Activated CD4-positive, alpha-beta T cell treated with anti-CD3 and anti-CD28 coated beads, Interleukin-2, amount 10 ng/mL, durations not matched to agents 24 days and 14 days (primary cell): ENCODE measurements around the gene ACSL1. TPM values are rescaled to one million over a fixed set of nuclear protein-coding genes. Genes with fewer than 3 reads are reported as not detected.

Source experiments
- DNase-seq: peaks from one replicate; pipeline ENCODE4 v3.0.0; 2022
- H3K27ac Mint-ChIP-seq: one replicate; pipeline ENCODE4 v1.8.0; 2022; ENCODE audit warnings: mild to moderate bottlenecking, mixed read lengths
- H3K27me3 Mint-ChIP-seq: one replicate; pipeline ENCODE4 v1.8.0; 2022; ENCODE audit warnings: mixed read lengths
- H3K36me3 Mint-ChIP-seq: one replicate; pipeline ENCODE4 v1.8.0; 2022; ENCODE audit warnings: low read depth, mild to moderate bottlenecking, mixed read lengths
- H3K4me1 Mint-ChIP-seq: one replicate; pipeline ENCODE4 v1.8.0; 2021; ENCODE audit warnings: mixed read lengths
- H3K4me3 Mint-ChIP-seq: one replicate; pipeline ENCODE4 v1.8.0; 2022; ENCODE audit warnings: mild to moderate bottlenecking, moderate library complexity, mixed read lengths
- H3K9me3 Mint-ChIP-seq: one replicate; pipeline ENCODE4 v1.8.0; 2021; ENCODE audit warnings: mixed read lengths
- intact Hi-C: fragments of 100-400 bp; cut with micrococcal nuclease; formaldehyde crosslinking; loops from one replicate; pipeline ENCODE4 v1.15.1; 2023
- total RNA-seq: library from RNA; stranded (reverse); gene quantifications from 2 replicates; pipeline ENCODE4 v1.2.3, GENCODE V29; 2022

The ACSL1 gene
- total RNA-seq, 1 donor from 2014 or later = 41.7 TPM

DNA sequence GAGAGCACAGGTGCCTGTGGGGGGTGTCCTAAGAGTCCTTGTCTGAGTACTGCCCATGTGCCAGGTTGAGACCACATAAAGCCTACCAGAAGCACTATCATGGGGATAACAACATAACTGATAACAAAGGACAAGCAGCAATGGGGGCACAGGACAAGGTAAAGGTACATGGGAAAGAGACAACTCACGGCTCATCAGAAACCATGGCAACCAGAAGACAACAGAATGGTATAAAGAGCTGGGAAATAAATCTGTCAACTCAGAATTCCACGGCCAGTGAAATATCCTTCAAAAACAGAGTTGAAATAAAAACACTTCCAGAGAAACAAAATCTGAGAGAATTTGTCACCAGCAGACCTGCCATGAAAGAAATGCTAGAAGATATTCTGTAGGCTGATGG lies 111.9 kb downstream of the ACSL1 start:
- H3K4me1 Mint-ChIP-seq = peaks cover 26% of the 10 kb centered on the region
- no peaks in the 10 kb centered on the region for H3K9me3 Mint-ChIP-seq
- intact Hi-C loops = no loop called here
- H3K27me3 Mint-ChIP-seq = no peaks in the 10 kb centered on the region
- H3K27ac Mint-ChIP-seq = no peak overlapping the region
- peaks cover 63% of the 10 kb centered on the region for H3K36me3 Mint-ChIP-seq
- H3K4me3 Mint-ChIP-seq = no peak overlapping the region
- peak; percentile 44 for DNase-seq

DNA sequence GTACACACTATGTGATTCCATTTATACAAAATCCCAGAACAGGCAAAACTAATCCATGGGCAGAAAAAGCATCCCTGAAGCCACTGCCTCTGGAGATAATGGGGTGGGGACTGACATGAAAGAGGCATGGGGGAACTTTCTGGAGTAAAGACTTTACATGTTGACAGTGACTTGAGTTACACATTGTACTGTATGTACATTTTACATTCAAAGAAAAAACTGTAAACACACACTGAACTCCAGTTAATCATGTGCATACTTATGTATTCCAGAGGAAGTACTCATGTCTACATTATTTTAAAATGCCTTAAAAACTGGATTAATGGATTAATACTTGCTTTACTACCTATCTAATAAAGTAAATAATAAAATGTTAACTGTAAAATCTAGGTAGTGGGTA lies 113.4 kb downstream of the ACSL1 start:
- Mint-ChIP-seq H3K9me3 (no peaks in the 10 kb centered on the region), H3K36me3 (peaks cover 64% of the 10 kb centered on the region), H3K4me1 (peaks cover 20% of the 10 kb centered on the region), H3K27me3 (no peaks in the 10 kb centered on the region), H3K27ac (no peak overlapping the region), H3K4me3 (no peak overlapping the region)
- intact Hi-C loops = no loop called here
- no peak for DNase-seq

DNA sequence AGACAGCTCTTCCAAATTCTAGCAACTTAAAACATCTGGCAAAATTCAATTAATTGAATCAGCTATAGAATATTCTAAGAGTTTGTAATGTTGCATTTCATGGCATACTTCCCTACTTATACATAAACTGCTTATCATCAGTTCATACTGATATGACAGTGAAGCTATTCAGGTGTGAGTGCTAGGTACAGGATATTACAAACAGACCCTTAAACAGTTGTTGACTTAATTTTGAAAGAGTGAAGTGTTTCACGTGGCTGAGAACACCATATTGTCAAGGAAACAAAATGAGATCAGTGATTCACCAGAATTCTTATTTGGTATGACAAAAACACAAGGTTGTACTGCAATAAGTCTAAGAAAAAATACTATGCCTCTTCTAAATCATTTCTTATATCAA lies 119.3 kb downstream of the ACSL1 start:
- H3K27ac Mint-ChIP-seq = peak overlapping the region; percentile 68
- peak overlapping the region; percentile 37 for H3K4me3 Mint-ChIP-seq
- H3K27me3 Mint-ChIP-seq = no peaks in the 10 kb centered on the region
- H3K36me3 Mint-ChIP-seq = peaks cover 62% of the 10 kb centered on the region
- intact Hi-C loops = loop anchor here (2.0 to 5.0 kb wide), 2 partner anchors 14 to 39 kb away; no protein-coding TSS in a partner anchor
- DNase-seq = peak; percentile 31
- no peaks in the 10 kb centered on the region for H3K9me3 Mint-ChIP-seq
- H3K4me1 Mint-ChIP-seq = peaks cover 22% of the 10 kb centered on the region

DNA sequence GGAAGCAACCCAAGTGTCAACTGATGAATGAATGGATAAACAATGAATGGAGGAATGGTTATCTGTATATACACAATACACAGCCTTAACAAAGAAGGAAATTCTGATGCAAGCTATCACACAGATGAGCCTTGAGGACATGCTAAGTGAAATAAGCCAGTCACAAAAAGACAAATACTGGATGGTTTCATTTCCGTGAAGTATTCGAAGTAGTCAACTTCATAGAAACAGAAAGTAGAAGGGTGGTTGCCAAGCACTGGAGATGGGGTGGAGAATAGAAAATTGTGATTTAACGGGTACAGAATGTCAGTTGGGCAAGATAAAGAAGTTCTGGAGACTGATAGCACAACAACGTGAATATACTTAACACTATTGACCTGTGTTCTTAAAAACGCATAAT lies 120.1 kb downstream of the ACSL1 start:
- Mint-ChIP-seq H3K4me1 (peaks cover 22% of the 10 kb centered on the region), H3K9me3 (no peaks in the 10 kb centered on the region), H3K27ac (peak overlapping the region; percentile 55), H3K4me3 (peak overlapping the region; percentile 9), H3K27me3 (no peaks in the 10 kb centered on the region), H3K36me3 (peaks cover 60% of the 10 kb centered on the region)
- intact Hi-C loops = loop anchor here (2.0 to 5.0 kb wide), 2 partner anchors 13 to 38 kb away; no protein-coding TSS in a partner anchor
- DNase-seq = peak; percentile 70

Other genes starting within 250 kb of the ACSL1 start
- gene CASP3, start 176.5 kb downstream of the ACSL1 start, total RNA-seq = 84.8 and 89.8 TPM in 2 replicates
- 14.7 and 17.6 TPM in 2 replicates for gene PRIMPOL, start 176.2 kb downstream of the ACSL1 start, total RNA-seq
- gene CENPU, start 91.9 kb downstream of the ACSL1 start, total RNA-seq = 71.7 and 75.5 TPM in 2 replicates
- gene HELT, start 192.5 kb upstream of the ACSL1 start, total RNA-seq = not detected in 2 replicates